ENCODE data around the gene FAM186B.

The FAM186B gene

DNA sequence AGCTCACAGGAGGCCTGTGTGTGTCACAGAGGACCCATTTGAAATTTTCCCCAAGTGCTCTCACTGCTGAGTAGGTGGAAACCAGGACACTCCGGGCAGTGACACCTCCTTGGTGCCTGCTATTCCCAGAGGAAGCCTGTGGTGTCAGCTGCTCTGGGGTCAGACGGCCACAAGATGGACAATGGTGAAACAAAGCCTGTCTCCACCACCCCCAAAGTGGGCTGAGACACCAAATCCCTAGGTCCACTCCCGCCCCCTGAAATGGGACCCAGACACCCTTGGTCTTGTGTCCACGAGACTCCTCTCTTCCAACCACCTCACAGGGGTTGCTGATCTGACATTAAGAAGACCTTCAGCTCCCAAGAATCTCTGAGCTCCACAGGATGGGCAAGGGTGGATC, 59.6 kb downstream of the FAM186B start:
- no peak overlapping the region for H3K9ac ChIP-seq (ENCODE audit: low read depth in 1 of 2, low read length in 2 of 2)
- H3K9me3 ChIP-seq (ENCODE audit: control insufficient read depth in 2 of 2, low read length in 2 of 2): no peaks in the 10 kb centered on the region
- no peaks in the 10 kb centered on the region for H3K36me3 ChIP-seq (ENCODE audit: control insufficient read depth in 2 of 2, insufficient read depth in 2 of 2, low read length in 2 of 2)
- H3K27ac ChIP-seq (ENCODE audit: low read depth in 2 of 2, low read length in 2 of 2): no peak overlapping the region
- no peak overlapping the region for H3K4me3 ChIP-seq (ENCODE audit: low read length in 2 of 2)
- peaks cover 24 to 31% of the 10 kb centered on the region in 2 donors for H3K27me3 ChIP-seq (ENCODE audit: control insufficient read depth in 2 of 2, insufficient read depth in 2 of 2, low read length in 2 of 2)
- peaks cover 0 to 5% of the 10 kb centered on the region in 2 donors for H3K4me1 ChIP-seq (ENCODE audit: control insufficient read depth in 2 of 2, insufficient read depth in 2 of 2, low read length in 2 of 2)

DNA sequence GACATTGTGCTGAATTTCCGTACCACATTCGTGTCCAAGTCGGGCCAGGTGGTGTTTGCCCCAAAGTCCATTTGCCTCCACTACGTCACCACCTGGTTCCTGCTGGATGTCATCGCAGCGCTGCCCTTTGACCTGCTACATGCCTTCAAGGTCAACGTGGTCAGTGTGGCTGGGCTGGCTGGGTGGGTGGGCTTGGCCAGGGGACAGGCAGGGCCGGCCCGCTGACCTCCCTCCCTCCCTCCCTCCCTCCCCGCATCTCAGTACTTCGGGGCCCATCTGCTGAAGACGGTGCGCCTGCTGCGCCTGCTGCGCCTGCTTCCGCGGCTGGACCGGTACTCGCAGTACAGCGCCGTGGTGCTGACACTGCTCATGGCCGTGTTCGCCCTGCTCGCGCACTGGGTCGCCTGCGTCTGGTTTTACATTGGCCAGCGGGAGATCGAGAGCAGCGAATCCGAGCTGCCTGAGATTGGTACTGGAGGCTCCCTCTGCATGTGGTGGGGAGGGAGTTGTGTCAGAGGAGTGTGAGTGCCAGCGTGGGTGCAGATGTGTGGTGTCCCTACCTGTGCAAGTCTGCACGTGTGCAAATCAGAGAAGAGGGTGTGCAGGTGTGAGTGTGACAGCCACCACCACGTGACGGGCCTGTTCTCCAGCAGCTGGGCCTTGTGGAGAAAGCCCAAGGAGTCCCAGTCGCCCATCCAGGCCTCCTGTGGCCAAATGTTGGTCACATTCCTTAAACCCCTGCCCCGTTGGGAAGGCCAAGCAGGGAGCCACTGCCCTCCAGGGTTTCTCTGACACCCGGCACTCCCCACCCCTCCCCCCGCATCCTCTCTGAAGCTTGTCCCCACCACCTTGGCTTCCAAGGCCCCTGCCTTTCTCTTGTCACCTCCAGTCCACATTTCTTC, 61.3 kb downstream of the FAM186B start:
- H3K27me3 ChIP-seq (ENCODE audit: control insufficient read depth in 2 of 2, insufficient read depth in 2 of 2, low read length in 2 of 2): peaks cover 33 to 42% of the 10 kb centered on the region in 2 donors
- peaks cover 0 to 7% of the 10 kb centered on the region in 2 donors for H3K4me1 ChIP-seq (ENCODE audit: control insufficient read depth in 2 of 2, insufficient read depth in 2 of 2, low read length in 2 of 2)
- no peaks in the 10 kb centered on the region for H3K9me3 ChIP-seq (ENCODE audit: control insufficient read depth in 2 of 2, low read length in 2 of 2)
- no peaks in the 10 kb centered on the region for H3K36me3 ChIP-seq (ENCODE audit: control insufficient read depth in 2 of 2, insufficient read depth in 2 of 2, low read length in 2 of 2)
- H3K9ac ChIP-seq (ENCODE audit: low read depth in 1 of 2, low read length in 2 of 2): no peak overlapping the region
- H3K4me3 ChIP-seq (ENCODE audit: low read length in 2 of 2): no peak overlapping the region
- no peak overlapping the region for H3K27ac ChIP-seq (ENCODE audit: low read depth in 2 of 2, low read length in 2 of 2)

GRCh38 chr12:49543221-49543913, 62.1 kb downstream of the FAM186B start:
- H3K27ac ChIP-seq (ENCODE audit: low read depth in 2 of 2, low read length in 2 of 2): no peak overlapping the region
- H3K27me3 ChIP-seq (ENCODE audit: control insufficient read depth in 2 of 2, insufficient read depth in 2 of 2, low read length in 2 of 2): peaks cover 27 to 41% of the 10 kb centered on the region in 2 donors
- H3K9me3 ChIP-seq (ENCODE audit: control insufficient read depth in 2 of 2, low read length in 2 of 2): no peaks in the 10 kb centered on the region
- no peak overlapping the region for H3K4me3 ChIP-seq (ENCODE audit: low read length in 2 of 2)
- H3K4me1 ChIP-seq (ENCODE audit: control insufficient read depth in 2 of 2, insufficient read depth in 2 of 2, low read length in 2 of 2): peaks cover 0 to 3% of the 10 kb centered on the region in 2 donors
- H3K9ac ChIP-seq (ENCODE audit: low read depth in 1 of 2, low read length in 2 of 2): no peak overlapping the region
- H3K36me3 ChIP-seq (ENCODE audit: control insufficient read depth in 2 of 2, insufficient read depth in 2 of 2, low read length in 2 of 2): no peaks in the 10 kb centered on the region

GRCh38 chr12:49542592-49543160, 62.8 kb downstream of the FAM186B start:
- no peaks in the 10 kb centered on the region for H3K36me3 ChIP-seq (ENCODE audit: control insufficient read depth in 2 of 2, insufficient read depth in 2 of 2, low read length in 2 of 2)
- H3K27me3 ChIP-seq (ENCODE audit: control insufficient read depth in 2 of 2, insufficient read depth in 2 of 2, low read length in 2 of 2): peaks cover 21 to 36% of the 10 kb centered on the region in 2 donors
- H3K27ac ChIP-seq (ENCODE audit: low read depth in 2 of 2, low read length in 2 of 2): no peak overlapping the region
- H3K4me1 ChIP-seq (ENCODE audit: control insufficient read depth in 2 of 2, insufficient read depth in 2 of 2, low read length in 2 of 2): peaks cover under 1 to 7% of the 10 kb centered on the region in 2 donors
- no peak overlapping the region for H3K9ac ChIP-seq (ENCODE audit: low read depth in 1 of 2, low read length in 2 of 2)
- no peak overlapping the region for H3K4me3 ChIP-seq (ENCODE audit: low read length in 2 of 2)
- no peaks in the 10 kb centered on the region for H3K9me3 ChIP-seq (ENCODE audit: control insufficient read depth in 2 of 2, low read length in 2 of 2)

DNA sequence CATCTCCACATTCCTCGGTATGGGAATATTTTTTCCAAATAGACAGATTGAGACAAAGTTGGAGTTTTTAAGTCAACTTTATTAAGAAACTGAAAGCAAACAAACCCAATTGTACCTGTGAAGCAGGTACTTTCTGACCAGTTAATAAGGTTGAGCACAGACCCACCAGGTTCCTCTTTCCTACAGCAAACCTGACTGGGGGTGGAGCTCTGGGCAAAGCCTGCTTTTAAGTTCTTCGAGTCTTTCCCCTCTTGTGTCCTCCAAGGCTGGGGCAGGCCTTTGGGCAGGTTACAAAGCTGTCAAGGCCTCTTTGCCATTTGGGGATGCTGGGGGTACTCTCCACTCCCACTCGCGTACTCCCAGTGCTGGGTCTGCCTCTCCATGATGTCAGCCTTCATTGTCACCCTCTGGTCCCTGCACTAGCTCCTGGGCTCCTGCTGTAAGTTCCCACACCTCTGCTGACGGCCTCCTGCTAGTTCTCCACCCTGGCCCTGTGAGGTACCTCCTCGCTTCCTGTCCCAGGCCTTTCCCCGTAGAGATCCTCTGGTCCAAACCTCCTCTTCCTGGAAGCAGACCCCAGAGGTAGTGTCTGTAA, 63.4 kb downstream of the FAM186B start:
- H3K36me3 ChIP-seq (ENCODE audit: control insufficient read depth in 2 of 2, insufficient read depth in 2 of 2, low read length in 2 of 2): no peaks in the 10 kb centered on the region
- H3K27me3 ChIP-seq (ENCODE audit: control insufficient read depth in 2 of 2, insufficient read depth in 2 of 2, low read length in 2 of 2): peaks cover 23 to 35% of the 10 kb centered on the region in 2 donors
- peaks cover 5 to 10% of the 10 kb centered on the region in 2 donors for H3K4me1 ChIP-seq (ENCODE audit: control insufficient read depth in 2 of 2, insufficient read depth in 2 of 2, low read length in 2 of 2)
- H3K9me3 ChIP-seq (ENCODE audit: control insufficient read depth in 2 of 2, low read length in 2 of 2): no peaks in the 10 kb centered on the region
- H3K9ac ChIP-seq (ENCODE audit: low read depth in 1 of 2, low read length in 2 of 2): no peak overlapping the region
- no peak overlapping the region for H3K4me3 ChIP-seq (ENCODE audit: low read length in 2 of 2)
- H3K27ac ChIP-seq (ENCODE audit: low read depth in 2 of 2, low read length in 2 of 2): no peak overlapping the region

- peaks cover 5 to 10% of the 10 kb centered on the region in 2 donors for H3K4me1 ChIP-seq (ENCODE audit: control insufficient read depth in 2 of 2, insufficient read depth in 2 of 2, low read length in 2 of 2)
Measured at GRCh38 chr12:49541140-49541861, 64.1 kb downstream of the FAM186B start.

DNA sequence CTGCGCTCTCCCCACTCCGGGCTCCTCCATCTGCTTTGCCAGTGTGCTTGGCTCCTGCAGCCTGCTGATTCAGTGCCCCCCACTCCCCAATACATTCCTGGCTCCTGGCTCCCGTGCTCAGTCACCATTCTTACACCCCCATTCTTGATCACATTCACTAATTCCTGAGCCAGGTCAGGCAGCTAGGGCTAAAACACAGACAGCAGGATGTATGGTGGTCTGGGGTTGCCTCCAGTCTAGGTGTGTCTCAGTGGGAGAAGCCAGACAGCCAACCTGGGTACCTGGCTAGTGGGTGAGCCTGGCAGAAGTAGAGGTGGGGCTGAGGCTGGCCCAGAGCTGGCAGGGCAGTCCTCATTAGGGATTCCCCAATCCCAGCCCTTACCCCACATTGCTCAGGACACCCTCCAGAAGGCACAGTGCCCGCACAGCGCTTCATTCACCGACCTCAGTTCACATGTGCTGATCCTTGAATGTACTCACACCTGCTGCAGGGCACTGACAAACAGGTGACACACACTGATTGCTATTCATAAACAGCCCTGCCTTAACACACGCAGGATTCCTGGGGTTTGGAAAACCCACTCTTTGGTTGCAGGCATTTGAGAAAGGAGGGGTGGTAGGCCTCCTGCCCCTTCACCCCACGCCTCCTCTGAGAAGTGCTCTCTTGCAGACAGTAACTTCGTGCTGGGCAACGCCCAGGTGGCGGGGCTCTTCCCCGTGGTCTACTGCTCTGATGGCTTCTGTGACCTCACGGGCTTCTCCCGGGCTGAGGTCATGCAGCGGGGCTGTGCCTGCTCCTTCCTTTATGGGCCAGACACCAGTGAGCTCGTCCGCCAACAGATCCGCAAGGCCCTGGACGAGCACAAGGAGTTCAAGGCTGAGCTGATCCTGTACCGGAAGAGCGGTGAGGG, 65.0 kb downstream of the FAM186B start:
- Histone ChIP-seq H3K36me3 (ENCODE audit: control insufficient read depth in 2 of 2, insufficient read depth in 2 of 2, low read length in 2 of 2) (no peaks in the 10 kb centered on the region), H3K4me1 (ENCODE audit: control insufficient read depth in 2 of 2, insufficient read depth in 2 of 2, low read length in 2 of 2) (peaks cover 5 to 10% of the 10 kb centered on the region in 2 donors), H3K9ac (ENCODE audit: low read depth in 1 of 2, low read length in 2 of 2) (no peak overlapping the region), H3K4me3 (ENCODE audit: low read length in 2 of 2) (no peak overlapping the region), H3K27ac (ENCODE audit: low read depth in 2 of 2, low read length in 2 of 2) (no peak overlapping the region), H3K9me3 (ENCODE audit: control insufficient read depth in 2 of 2, low read length in 2 of 2) (no peaks in the 10 kb centered on the region), H3K27me3 (ENCODE audit: control insufficient read depth in 2 of 2, insufficient read depth in 2 of 2, low read length in 2 of 2) (peaks cover 31 to 36% of the 10 kb centered on the region in 2 donors)

More at GRCh38 chr12:49541140-49541861, 64.1 kb downstream of the FAM186B start:
- Histone ChIP-seq H3K4me3 (ENCODE audit: low read length in 2 of 2) (no peak overlapping the region), H3K9ac (ENCODE audit: low read depth in 1 of 2, low read length in 2 of 2) (no peak overlapping the region), H3K27ac (ENCODE audit: low read depth in 2 of 2, low read length in 2 of 2) (no peak overlapping the region), H3K27me3 (ENCODE audit: control insufficient read depth in 2 of 2, insufficient read depth in 2 of 2, low read length in 2 of 2) (peaks cover 30 to 36% of the 10 kb centered on the region in 2 donors), H3K36me3 (ENCODE audit: control insufficient read depth in 2 of 2, insufficient read depth in 2 of 2, low read length in 2 of 2) (no peaks in the 10 kb centered on the region), H3K9me3 (ENCODE audit: control insufficient read depth in 2 of 2, low read length in 2 of 2) (no peaks in the 10 kb centered on the region)

- Histone ChIP-seq H3K27ac (ENCODE audit: low read depth in 2 of 2, low read length in 2 of 2) (no peak overlapping the region), H3K9me3 (ENCODE audit: control insufficient read depth in 2 of 2, low read length in 2 of 2) (no peaks in the 10 kb centered on the region), H3K36me3 (ENCODE audit: control insufficient read depth in 2 of 2, insufficient read depth in 2 of 2, low read length in 2 of 2) (no peaks in the 10 kb centered on the region), H3K9ac (ENCODE audit: low read depth in 1 of 2, low read length in 2 of 2) (no peak overlapping the region), H3K4me3 (ENCODE audit: low read length in 2 of 2) (no peak overlapping the region), H3K27me3 (ENCODE audit: control insufficient read depth in 2 of 2, insufficient read depth in 2 of 2, low read length in 2 of 2) (peaks cover 29 to 34% of the 10 kb centered on the region in 2 donors), H3K4me1 (ENCODE audit: control insufficient read depth in 2 of 2, insufficient read depth in 2 of 2, low read length in 2 of 2) (peaks cover 5 to 10% of the 10 kb centered on the region in 2 donors)
Measured at GRCh38 chr12:49539406-49540228, 65.8 kb downstream of the FAM186B start.
